ENCODE measurements around the gene TSPAN9. TPM values are rescaled to one million over a fixed set of nuclear protein-coding genes. Genes with fewer than 3 reads are reported as not detected.

The TSPAN9 gene
- total and polyA plus RNA-seq, 10 of the 15 experiments (the other 5 are each of a cell fraction or from before 2014, with no cell fraction given) = 0.03 to 1.0 (median 0.12) TPM; not detected in 5

- BruUV-seq (replicated peaks) = no TSS peak
- Histone ChIP-seq H2AFZ (ENCODE audit: control insufficient read depth, low read depth, low read length) (no peak overlapping the region), H4K20me1 (ENCODE audit: control insufficient read depth, insufficient read depth) (no peaks in the 10 kb centered on the region), H3K27ac (ENCODE audit: control insufficient read depth, insufficient read depth) (no peak overlapping the region), H3K4me2 (ENCODE audit: control insufficient read depth, insufficient read depth) (no peak overlapping the region), H3K27me3 (replicated peaks in 1 of 2; ENCODE audit: control insufficient read depth in 2 of 2, insufficient read depth in 2 of 2, low read length in 1 of 2) (peaks cover 0 to 2% of the 10 kb centered on the region in 2 experiments; a peak in 1 of 4 replicates), H3K9me3 (replicated peaks; ENCODE audit: control insufficient read depth, insufficient read depth, low read length) (no peaks in the 10 kb centered on the region), H3K4me1 (ENCODE audit: control insufficient read depth, insufficient read depth, low read length) (no peaks in the 10 kb centered on the region), H3K4me3 (no peak overlapping the region), H3K79me2 (ENCODE audit: control insufficient read depth, insufficient read depth, low read length) (no peaks in the 10 kb centered on the region), H3K36me3 (ENCODE audit: control insufficient read depth in 2 of 2, insufficient read depth in 2 of 2, low read length in 1 of 2) (no peaks in the 10 kb centered on the region), H3K9ac (ENCODE audit: control insufficient read depth, insufficient read depth, low read length) (no peak overlapping the region)
- FAIRE-seq (no peak), ATAC-seq (no peak), DNase-seq (ENCODE audit: low read depth, low spot score) (no peak)
- ChIA-PET SMC1A (ENCODE audit: uncharacterized antibody, unreplicated experiment) (no interaction called here), RAD21 (ENCODE audit: unreplicated experiment) (no interaction called here), CTCF (no interaction called here), POLR2A (no interaction called here)
- 31% methylated on average over 8 of the region's 8 CpGs for WGBS (ENCODE audit: insufficient coverage, insufficient replicate concordance, low lambda C conversion rate, missing lambda C conversion rate)
- intact Hi-C loops (cut with micrococcal nuclease; ENCODE audit: unreplicated experiment) = no loop called here
- in situ Hi-C loops (cut with MboI) = no loop called here
- TF ChIP-seq ZBTB4 (CRISPR knock-in tag; IDR thresholded peaks at IDR 0.05) (no peak), YY1 (IDR thresholded peaks at IDR 0.05; ENCODE audit: low read depth, low read length) (no peak), SKIL (IDR thresholded peaks at IDR 0.05; ENCODE audit: low read depth, poor library complexity, severe bottlenecking) (no peak), IRF4 (IDR thresholded peaks at IDR 0.05; ENCODE audit: low read depth, low read length) (no peak), ZBED1 (IDR thresholded peaks at IDR 0.05; ENCODE audit: borderline replicate concordance) (no peak), CHD4 (IDR thresholded peaks at IDR 0.05) (no peak)
- TF ChIP-seq, protein P1, sequence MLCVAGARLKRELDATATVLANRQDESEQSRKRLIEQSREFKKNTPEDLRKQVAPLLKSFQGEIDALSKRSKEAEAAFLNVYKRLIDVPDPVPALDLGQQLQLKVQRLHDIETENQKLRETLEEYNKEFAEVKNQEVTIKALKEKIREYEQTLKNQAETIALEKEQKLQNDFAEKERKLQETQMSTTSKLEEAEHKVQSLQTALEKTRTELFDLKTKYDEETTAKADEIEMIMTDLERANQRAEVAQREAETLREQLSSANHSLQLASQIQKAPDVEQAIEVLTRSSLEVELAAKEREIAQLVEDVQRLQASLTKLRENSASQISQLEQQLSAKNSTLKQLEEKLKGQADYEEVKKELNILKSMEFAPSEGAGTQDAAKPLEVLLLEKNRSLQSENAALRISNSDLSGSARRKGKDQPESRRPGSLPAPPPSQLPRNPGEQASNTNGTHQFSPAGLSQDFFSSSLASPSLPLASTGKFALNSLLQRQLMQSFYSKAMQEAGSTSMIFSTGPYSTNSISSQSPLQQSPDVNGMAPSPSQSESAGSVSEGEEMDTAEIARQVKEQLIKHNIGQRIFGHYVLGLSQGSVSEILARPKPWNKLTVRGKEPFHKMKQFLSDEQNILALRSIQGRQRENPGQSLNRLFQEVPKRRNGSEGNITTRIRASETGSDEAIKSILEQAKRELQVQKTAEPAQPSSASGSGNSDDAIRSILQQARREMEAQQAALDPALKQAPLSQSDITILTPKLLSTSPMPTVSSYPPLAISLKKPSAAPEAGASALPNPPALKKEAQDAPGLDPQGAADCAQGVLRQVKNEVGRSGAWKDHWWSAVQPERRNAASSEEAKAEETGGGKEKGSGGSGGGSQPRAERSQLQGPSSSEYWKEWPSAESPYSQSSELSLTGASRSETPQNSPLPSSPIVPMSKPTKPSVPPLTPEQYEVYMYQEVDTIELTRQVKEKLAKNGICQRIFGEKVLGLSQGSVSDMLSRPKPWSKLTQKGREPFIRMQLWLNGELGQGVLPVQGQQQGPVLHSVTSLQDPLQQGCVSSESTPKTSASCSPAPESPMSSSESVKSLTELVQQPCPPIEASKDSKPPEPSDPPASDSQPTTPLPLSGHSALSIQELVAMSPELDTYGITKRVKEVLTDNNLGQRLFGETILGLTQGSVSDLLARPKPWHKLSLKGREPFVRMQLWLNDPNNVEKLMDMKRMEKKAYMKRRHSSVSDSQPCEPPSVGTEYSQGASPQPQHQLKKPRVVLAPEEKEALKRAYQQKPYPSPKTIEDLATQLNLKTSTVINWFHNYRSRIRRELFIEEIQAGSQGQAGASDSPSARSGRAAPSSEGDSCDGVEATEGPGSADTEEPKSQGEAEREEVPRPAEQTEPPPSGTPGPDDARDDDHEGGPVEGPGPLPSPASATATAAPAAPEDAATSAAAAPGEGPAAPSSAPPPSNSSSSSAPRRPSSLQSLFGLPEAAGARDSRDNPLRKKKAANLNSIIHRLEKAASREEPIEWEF (IDR thresholded peaks at IDR 0.05; ENCODE audit: insufficient replicate concordance, low read depth, low read length) = no peak
Observed at GRCh38 chr12:3091382-3092241, 14.4 kb downstream of the TSPAN9 start.
